ENCODE measurements around the gene TMEM132E.

The TMEM132E gene

GRCh38 chr17:34568953-34569352, 10.4 kb upstream of the TMEM132E start:
- DNase-seq (ENCODE audit: low read depth): no peak

- DNase-seq (ENCODE audit: low read depth): no peak
These were observed 9.8 kb upstream of the TMEM132E start for GRCh38 chr17:34569591-34569990.

GRCh38 chr17:34570506-34570905, 8.9 kb upstream of the TMEM132E start:
- DNase-seq (ENCODE audit: low read depth): no peak

- no peak for DNase-seq (ENCODE audit: low read depth)
These were observed 7.8 kb upstream of the TMEM132E start for GRCh38 chr17:34571428-34572130.

- no peak for DNase-seq (ENCODE audit: low read depth)
These were observed 6.9 kb upstream of the TMEM132E start for GRCh38 chr17:34572483-34572882.

GRCh38 chr17:34575182-34575581, 4.2 kb upstream of the TMEM132E start:
- no peak for DNase-seq (ENCODE audit: low read depth)

GRCh38 chr17:34578016-34578415, 1.4 kb upstream of the TMEM132E start:
- no peak for DNase-seq (ENCODE audit: low read depth)

- DNase-seq (ENCODE audit: low read depth): no peak
These were observed 746 bp upstream of the TMEM132E start for GRCh38 chr17:34578656-34579016.

- no peak for DNase-seq (ENCODE audit: low read depth)
These were observed 750 bp downstream of the TMEM132E start for GRCh38 chr17:34579979-34580684.

GRCh38 chr17:34580685-34581445, 1.5 kb downstream of the TMEM132E start:
- DNase-seq (ENCODE audit: low read depth): no peak

- no peak for DNase-seq (ENCODE audit: low read depth)
These were observed 2.2 kb downstream of the TMEM132E start for GRCh38 chr17:34581446-34582184.

GRCh38 chr17:34582185-34582900, 3.0 kb downstream of the TMEM132E start:
- DNase-seq (ENCODE audit: low read depth): no peak

- DNase-seq (ENCODE audit: low read depth): no peak
These were observed 3.5 kb downstream of the TMEM132E start for GRCh38 chr17:34582901-34583245.

- DNase-seq (ENCODE audit: low read depth): no peak
These were observed 5.5 kb downstream of the TMEM132E start for GRCh38 chr17:34584805-34585416.

GRCh38 chr17:34586346-34586846, 7.0 kb downstream of the TMEM132E start:
- no peak for DNase-seq (ENCODE audit: low read depth)

- no peak for DNase-seq (ENCODE audit: low read depth)
These were observed 8.9 kb downstream of the TMEM132E start for GRCh38 chr17:34588266-34588665.

- no peak for DNase-seq (ENCODE audit: low read depth)
These were observed 10.0 kb downstream of the TMEM132E start for GRCh38 chr17:34589120-34589965.

- DNase-seq (ENCODE audit: low read depth): no peak
These were observed 12.6 kb downstream of the TMEM132E start for GRCh38 chr17:34592002-34592401.

- no peak for DNase-seq (ENCODE audit: low read depth)
These were observed 17.5 kb downstream of the TMEM132E start for GRCh38 chr17:34596920-34597319.

- no peak for DNase-seq (ENCODE audit: low read depth)
These were observed 18.9 kb downstream of the TMEM132E start for GRCh38 chr17:34598161-34598776.

Measured in activated T-cell treated with anti-CD3 and anti-CD28 coated beads for 1 hour (primary cell).